ENCODE data around the gene SPI1. TPM values are rescaled to one million over a fixed set of nuclear protein-coding genes. Genes with fewer than 3 reads are reported as not detected.
A peak's percentile ranks its signal among the peaks of the same experiment; 100 is the strongest.

Gene SPI1
- total RNA-seq, 1 donor from 2014 or later: 8.3 TPM

GRCh38 chr11:47378836-47379170 is 456 bp upstream of the SPI1 start:
- no peak overlapping the region for H3K27ac ChIP-seq (replicated peaks)
- no peaks in the 10 kb centered on the region for H3K4me1 ChIP-seq
- H3K36me3 ChIP-seq: no peaks in the 10 kb centered on the region
- intact Hi-C loops (cut with micrococcal nuclease): no loop called here
- H3K4me3 ChIP-seq: no peak overlapping the region
- H3K27me3 ChIP-seq (ENCODE audit: low read depth): no peaks in the 10 kb centered on the region
- no peak for DNase-seq
- no peak for TF ChIP-seq CTCF (IDR thresholded peaks at IDR 0.05; ENCODE audit: borderline replicate concordance)
- H3K9me3 ChIP-seq (replicated peaks): no peaks in the 10 kb centered on the region

- TF ChIP-seq CTCF (IDR thresholded peaks at IDR 0.05; ENCODE audit: borderline replicate concordance): no peak
- no peak for DNase-seq
- intact Hi-C loops (cut with micrococcal nuclease): no loop called here
- Histone ChIP-seq H3K27me3 (ENCODE audit: low read depth) (no peaks in the 10 kb centered on the region), H3K4me1 (no peaks in the 10 kb centered on the region), H3K27ac (replicated peaks) (peak overlapping the region; percentile 54), H3K4me3 (peak overlapping the region; percentile 45), H3K36me3 (no peaks in the 10 kb centered on the region), H3K9me3 (replicated peaks) (no peaks in the 10 kb centered on the region)
Measured at GRCh38 chr11:47377571-47378009, 757 bp downstream of the SPI1 start.

GRCh38 chr11:47376525-47377371 is 1.6 kb downstream of the SPI1 start:
- Histone ChIP-seq H3K4me1 (no peaks in the 10 kb centered on the region), H3K4me3 (peak overlapping the region; percentile 45), H3K9me3 (replicated peaks) (no peaks in the 10 kb centered on the region), H3K27ac (replicated peaks) (peak overlapping the region; percentile 54), H3K27me3 (ENCODE audit: low read depth) (no peaks in the 10 kb centered on the region), H3K36me3 (no peaks in the 10 kb centered on the region)
- DNase-seq: peak; percentile 53
- TF ChIP-seq CTCF (IDR thresholded peaks at IDR 0.05; ENCODE audit: borderline replicate concordance): no peak
- intact Hi-C loops (cut with micrococcal nuclease): no loop called here

- H3K27me3 ChIP-seq (ENCODE audit: low read depth): no peaks in the 10 kb centered on the region
- H3K4me3 ChIP-seq: peak overlapping the region; percentile 45
- no peak for DNase-seq
- H3K36me3 ChIP-seq: no peaks in the 10 kb centered on the region
- H3K4me1 ChIP-seq: no peaks in the 10 kb centered on the region
- intact Hi-C loops (cut with micrococcal nuclease): no loop called here
- H3K27ac ChIP-seq (replicated peaks): no peak overlapping the region
- TF ChIP-seq CTCF (IDR thresholded peaks at IDR 0.05; ENCODE audit: borderline replicate concordance): no peak
- H3K9me3 ChIP-seq (replicated peaks): no peaks in the 10 kb centered on the region
Measured at GRCh38 chr11:47376107-47376524, 2.2 kb downstream of the SPI1 start.

GRCh38 chr11:47375546-47376085 is 2.7 kb downstream of the SPI1 start:
- Histone ChIP-seq H3K9me3 (replicated peaks) (no peaks in the 10 kb centered on the region), H3K27ac (replicated peaks) (no peak overlapping the region), H3K4me1 (no peaks in the 10 kb centered on the region), H3K36me3 (no peaks in the 10 kb centered on the region), H3K27me3 (ENCODE audit: low read depth) (no peaks in the 10 kb centered on the region), H3K4me3 (peak overlapping the region; percentile 45)
- DNase-seq: no peak
- intact Hi-C loops (cut with micrococcal nuclease): no loop called here
- TF ChIP-seq CTCF (IDR thresholded peaks at IDR 0.05; ENCODE audit: borderline replicate concordance): no peak

Data from left ventricle myocardium inferior (tissue), 1 donor.